Loucy (cell line): ENCODE results near the gene OGT.

Experiments used
- H2AFZ ChIP-seq: fragments of 200-600 bp; sonication (generic); 2 replicates; pipeline ENCODE4 v1.6.0; 2016; ENCODE audit warnings: antibody characterized with exemption, mild to moderate bottlenecking, low read length, moderate library complexity
- H3F3A ChIP-seq: fragments of 200-600 bp; 2 replicates; pipeline ENCODE4 v1.6.0; 2016; ENCODE audit warnings: antibody characterized with exemption, low read depth, mild to moderate bottlenecking
- H3K27me3 ChIP-seq: fragments of 200-600 bp; sonication (generic); 2 replicates; pipeline ENCODE4 v1.6.1; 2014; ENCODE audit warnings: low read length, mild to moderate bottlenecking; ENCODE audit not compliant: insufficient read depth, poor library complexity, severe bottlenecking
- H3K36me3 ChIP-seq: fragments of 200-600 bp; sonication (generic); 2 replicates; pipeline ENCODE4 v1.6.1; 2016; ENCODE audit warnings: low read length; ENCODE audit not compliant: insufficient read depth
- H3K4me1 ChIP-seq: fragments of 200-600 bp; sonication (generic); 2 replicates; pipeline ENCODE4 v1.5.1; 2014; ENCODE audit warnings: low read length, mild to moderate bottlenecking; ENCODE audit not compliant: insufficient read depth, poor library complexity, severe bottlenecking
- H3K4me2 ChIP-seq: fragments of 200-600 bp; sonication (generic); 2 replicates; pipeline ENCODE4 v1.6.0; 2014; ENCODE audit warnings: antibody characterized with exemption, low read length, low read depth, mild to moderate bottlenecking; ENCODE audit not compliant: poor library complexity, severe bottlenecking
- H3K4me3 ChIP-seq: fragments of 200-600 bp; sonication (generic); 2 replicates; pipeline ENCODE4 v1.5.1; 2014; ENCODE audit warnings: low read length, mild to moderate bottlenecking, mixed read lengths; ENCODE audit not compliant: poor library complexity, severe bottlenecking
- H3K79me2 ChIP-seq: fragments of 200-600 bp; sonication (generic); 2 replicates; pipeline ENCODE4 v1.6.1; 2014; ENCODE audit warnings: low read length; ENCODE audit not compliant: insufficient read depth
- H3K9ac ChIP-seq: fragments of 200-600 bp; sonication (generic); 2 replicates; pipeline ENCODE4 v1.6.0; 2014; ENCODE audit warnings: mild to moderate bottlenecking, low read depth, low read length, moderate library complexity; ENCODE audit not compliant: poor library complexity, severe bottlenecking
- H3K9me2 ChIP-seq: fragments of 200-600 bp; sonication (generic); replicated peaks from 2 replicates; pipeline ENCODE4 v1.6.1; 2016; ENCODE audit warnings: low read depth, low read length, mixed read lengths
- H3K9me3 ChIP-seq: fragments of 200-600 bp; sonication (generic); 2 replicates; pipeline ENCODE4 v1.6.1; 2014; ENCODE audit warnings: mild to moderate bottlenecking, antibody characterized with exemption, low read length, low read depth; ENCODE audit not compliant: insufficient read depth
- H4K20me1 ChIP-seq: fragments of 200-600 bp; sonication (generic); 2 replicates; pipeline ENCODE4 v1.6.0; 2014; ENCODE audit warnings: antibody characterized with exemption, low read length, mild to moderate bottlenecking; ENCODE audit not compliant: insufficient read depth, poor library complexity, severe bottlenecking
- EZH2phosphoT487 ChIP-seq: fragments of 200-600 bp; IDR thresholded peaks from 2 replicates; pipeline ENCODE4 v1.6.1; 2018; ENCODE audit warnings: antibody characterized with exemption, mild to moderate bottlenecking, moderate library complexity, borderline replicate concordance
- TF ChIP-seq, protein P1 (sequence below): fragments of 200-600 bp; sonication (generic); conservative IDR thresholded peaks from 2 replicates; pipeline ENCODE4 v1.5.1; 2014; ENCODE audit warnings: mild to moderate bottlenecking, antibody characterized with exemption, low read length

OGT gene

DNA sequence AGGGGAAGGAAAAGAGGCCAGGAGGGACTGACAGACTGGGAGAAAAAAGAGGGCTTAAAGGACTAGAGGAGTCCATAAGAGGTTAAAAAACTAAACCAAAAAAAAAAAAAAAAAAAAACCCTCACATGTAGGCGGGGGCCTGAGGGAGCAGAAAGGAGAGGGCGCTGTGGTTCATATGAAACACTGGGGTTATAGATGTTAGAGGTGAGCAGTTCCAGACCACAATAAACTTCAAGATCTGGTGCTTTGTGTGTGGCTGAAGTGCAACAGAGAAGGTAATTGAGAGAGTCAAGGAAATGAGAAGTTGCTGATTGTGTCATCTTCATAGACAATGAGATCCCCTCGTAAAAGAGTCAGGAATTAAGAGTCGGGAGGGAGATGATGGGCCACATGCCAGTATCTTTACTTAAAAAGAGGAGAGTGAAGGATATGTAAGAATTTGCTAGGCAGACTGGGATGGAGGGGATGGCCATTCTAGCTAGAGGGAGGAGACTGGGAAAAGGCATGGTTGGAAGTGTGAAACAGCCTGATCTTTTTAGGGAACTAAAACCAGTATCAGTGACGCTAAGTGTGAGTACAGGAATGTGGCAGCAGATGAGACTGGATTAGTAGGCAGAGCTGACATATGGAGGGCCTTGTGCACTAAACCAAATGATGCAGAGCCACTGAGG, 18.4 kb upstream of the OGT start:
- no peak overlapping the region for H3K4me2 ChIP-seq
- H3K36me3 ChIP-seq, result no peaks in the 10 kb centered on the region
- no peaks in the 10 kb centered on the region for H3K9me2 ChIP-seq
- H3F3A ChIP-seq, result no peaks in the 10 kb centered on the region
- no peak overlapping the region for H3K9ac ChIP-seq
- H2AFZ ChIP-seq, result no peak overlapping the region
- no peaks in the 10 kb centered on the region for H4K20me1 ChIP-seq
- no peaks in the 10 kb centered on the region for H3K9me3 ChIP-seq
- H3K79me2 ChIP-seq, result no peaks in the 10 kb centered on the region
- no peaks in the 10 kb centered on the region for H3K27me3 ChIP-seq
- TF ChIP-seq EZH2phosphoT487, result no peak
- TF ChIP-seq, protein P1, sequence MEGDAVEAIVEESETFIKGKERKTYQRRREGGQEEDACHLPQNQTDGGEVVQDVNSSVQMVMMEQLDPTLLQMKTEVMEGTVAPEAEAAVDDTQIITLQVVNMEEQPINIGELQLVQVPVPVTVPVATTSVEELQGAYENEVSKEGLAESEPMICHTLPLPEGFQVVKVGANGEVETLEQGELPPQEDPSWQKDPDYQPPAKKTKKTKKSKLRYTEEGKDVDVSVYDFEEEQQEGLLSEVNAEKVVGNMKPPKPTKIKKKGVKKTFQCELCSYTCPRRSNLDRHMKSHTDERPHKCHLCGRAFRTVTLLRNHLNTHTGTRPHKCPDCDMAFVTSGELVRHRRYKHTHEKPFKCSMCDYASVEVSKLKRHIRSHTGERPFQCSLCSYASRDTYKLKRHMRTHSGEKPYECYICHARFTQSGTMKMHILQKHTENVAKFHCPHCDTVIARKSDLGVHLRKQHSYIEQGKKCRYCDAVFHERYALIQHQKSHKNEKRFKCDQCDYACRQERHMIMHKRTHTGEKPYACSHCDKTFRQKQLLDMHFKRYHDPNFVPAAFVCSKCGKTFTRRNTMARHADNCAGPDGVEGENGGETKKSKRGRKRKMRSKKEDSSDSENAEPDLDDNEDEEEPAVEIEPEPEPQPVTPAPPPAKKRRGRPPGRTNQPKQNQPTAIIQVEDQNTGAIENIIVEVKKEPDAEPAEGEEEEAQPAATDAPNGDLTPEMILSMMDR, result no peak
- H3K4me1 ChIP-seq, result no peaks in the 10 kb centered on the region
- H3K4me3 ChIP-seq, result no peak overlapping the region

DNA sequence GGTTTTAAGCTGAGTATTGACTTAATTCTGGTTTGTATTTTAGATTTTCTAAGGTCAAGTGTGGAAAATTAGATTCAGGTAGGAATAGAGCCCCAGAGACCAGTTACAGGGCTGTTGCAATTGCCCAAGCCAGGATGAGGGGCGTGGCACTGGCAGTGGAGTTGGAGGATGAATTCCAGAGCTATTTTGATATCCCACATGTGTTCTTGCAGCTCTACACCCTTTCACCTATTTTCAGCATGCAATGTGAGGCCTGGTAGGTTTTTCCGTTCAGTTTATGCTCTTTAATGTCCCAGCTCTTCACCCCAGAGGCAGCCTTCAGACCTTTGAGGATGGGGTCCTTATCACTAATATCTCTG, 17.9 kb upstream of the OGT start:
- no peaks in the 10 kb centered on the region for H3K79me2 ChIP-seq
- no peaks in the 10 kb centered on the region for H4K20me1 ChIP-seq
- no peaks in the 10 kb centered on the region for H3K36me3 ChIP-seq
- H3K9me2 ChIP-seq, result no peaks in the 10 kb centered on the region
- no peaks in the 10 kb centered on the region for H3K27me3 ChIP-seq
- no peaks in the 10 kb centered on the region for H3K9me3 ChIP-seq
- no peak overlapping the region for H3K4me2 ChIP-seq
- H3F3A ChIP-seq, result no peaks in the 10 kb centered on the region
- TF ChIP-seq, protein P1, result no peak
- no peak for TF ChIP-seq EZH2phosphoT487
- H3K4me3 ChIP-seq, result no peak overlapping the region
- no peak overlapping the region for H3K9ac ChIP-seq
- H3K4me1 ChIP-seq, result no peaks in the 10 kb centered on the region
- H2AFZ ChIP-seq, result no peak overlapping the region

DNA sequence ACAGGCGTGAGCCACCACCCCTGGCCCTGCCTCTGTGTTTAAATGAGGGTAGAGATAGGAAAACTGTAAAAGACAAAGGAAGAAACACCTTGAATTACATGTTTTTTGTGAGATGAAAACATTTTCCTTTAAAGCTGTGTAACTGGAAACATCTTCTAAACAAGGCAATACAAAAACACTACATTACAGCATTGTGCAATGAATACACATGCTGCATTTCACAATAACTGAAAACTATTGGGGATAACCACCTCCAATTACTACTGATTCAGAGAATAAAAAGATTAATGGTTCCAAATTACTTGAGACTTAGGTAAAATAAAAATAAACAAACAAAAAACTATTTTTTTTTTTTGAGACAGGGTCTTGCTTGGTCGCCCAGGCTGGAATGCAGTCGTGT, 7.6 kb upstream of the OGT start:
- TF ChIP-seq EZH2phosphoT487, result no peak
- TF ChIP-seq, protein P1, result no peak
- Histone ChIP-seq H3F3A (no peaks in the 10 kb centered on the region), H3K36me3 (no peaks in the 10 kb centered on the region)

More for the DNA sequence above, 7.6 kb upstream of the OGT start:
- Histone ChIP-seq H3K9me2 (no peaks in the 10 kb centered on the region), H3K4me2 (no peak overlapping the region), H3K79me2 (no peaks in the 10 kb centered on the region), H2AFZ (no peak overlapping the region), H3K9me3 (no peaks in the 10 kb centered on the region), H3K27me3 (no peaks in the 10 kb centered on the region), H4K20me1 (no peaks in the 10 kb centered on the region), H3K4me3 (no peak overlapping the region), H3K9ac (no peak overlapping the region), H3K4me1 (no peaks in the 10 kb centered on the region)
